Measurements from ENCODE around the gene SYNDIG1.

- TF ChIP-seq CTCF (IDR thresholded peaks at IDR 0.05; ENCODE audit: poor library complexity, severe bottlenecking) (no peak), SMC3 (conservative IDR thresholded peaks at IDR 0.05; ENCODE audit: poor library complexity) (no peak), TAF1 (IDR thresholded peaks at IDR 0.05; ENCODE audit: low read depth) (no peak), EZH2 (IDR thresholded peaks at IDR 0.05; ENCODE audit: borderline replicate concordance, insufficient read depth, low read length, poor library complexity, severe bottlenecking) (no peak), EP300 (conservative IDR thresholded peaks at IDR 0.05; ENCODE audit: poor library complexity, severe bottlenecking) (no peak), POLR2AphosphoS5 (IDR thresholded peaks at IDR 0.05) (no peak), MXI1 (conservative IDR thresholded peaks at IDR 0.05; ENCODE audit: poor library complexity, severe bottlenecking) (no peak), RAD21 (conservative IDR thresholded peaks at IDR 0.05) (no peak), REST (IDR thresholded peaks at IDR 0.05; ENCODE audit: borderline replicate concordance) (no peak)
These were observed 11.7 kb downstream of the SYNDIG1 start for GRCh38 chr20:24481173-24481572.
